ENCODE results near the gene TAP1. TPM values are rescaled to one million over a fixed set of nuclear protein-coding genes. Genes with fewer than 3 reads are reported as not detected.

TAP1 gene
- total RNA-seq, 2 experiments from 2014 or later, result 91.5 to 93.9 TPM

- intact Hi-C loops (cut with DNase I, micrococcal nuclease), result loop anchor here (10.0 kb wide), 2 partner anchors 357 to 1397 kb away; partner anchors contain the start of genes HSD17B8 (in 1 of the 2), RING1 (in 1 of the 2), RXRB (in 1 of the 2) and SLC39A7 (in 1 of the 2)
- peak overlapping the region; percentile 99 for H3K27ac Mint-ChIP-seq
- H3K4me3 Mint-ChIP-seq, result peak overlapping the region; percentile 97
- Histone ChIP-seq H3K27ac (ENCODE audit: low read depth in 1 of 2, low read length in 2 of 2) (peak overlapping the region; percentile 49 to 100), H3K36me3 (ENCODE audit: insufficient read depth, low read length) (peaks cover 76% of the 10 kb centered on the region), H3K9me3 (ENCODE audit: control insufficient read depth in 1 of 2, insufficient read depth in 1 of 2, low read length in 2 of 2) (no peaks in the 10 kb centered on the region), H3K4me3 (ENCODE audit: low read length) (no peak overlapping the region), H3K4me1 (ENCODE audit: insufficient read depth, low read length) (peaks cover 77% of the 10 kb centered on the region), H3K27me3 (ENCODE audit: control insufficient read depth in 1 of 2, insufficient read depth in 2 of 2, low read length in 2 of 2) (no peaks in the 10 kb centered on the region)
- ATAC-seq (ENCODE audit: poor library complexity), result no peak
- peaks cover 93% of the 10 kb centered on the region for H3K4me1 Mint-ChIP-seq (ENCODE audit: low read depth)
- TF ChIP-seq CTCF (IDR thresholded peaks at IDR 0.05), result no peak
- ChIA-PET CTCF (interaction anchor here (1.7 to 4.0 kb wide), 2 partner anchors 9 to 20 kb away, joined by 8 to 19 read pairs; partner anchors contain the start of gene TAP2), POLR2A (interaction anchor here (1.6 to 11.2 kb wide), 2 partner anchors 9 to 10 kb away, joined by 4 to 901 read pairs; partner anchors contain the start of genes PSMB9, TAP1 and TAP2)
- H3K27me3 Mint-ChIP-seq, result no peaks in the 10 kb centered on the region
- H3K36me3 Mint-ChIP-seq (ENCODE audit: low read depth), result peaks cover 99% of the 10 kb centered on the region
- DNase-seq, result no peak
- H3K9me3 Mint-ChIP-seq, result no peaks in the 10 kb centered on the region
Observed at GRCh38 chr6:32847795-32848194, 5.7 kb downstream of the TAP1 start.

- no peaks in the 10 kb centered on the region for H3K27me3 Mint-ChIP-seq
- H3K27ac ChIP-seq (ENCODE audit: low read depth in 1 of 2, low read length in 2 of 2), result peak overlapping the region; percentile 99 to 100
- H3K9me3 ChIP-seq (ENCODE audit: control insufficient read depth in 1 of 2, insufficient read depth in 1 of 2, low read length in 2 of 2), result no peaks in the 10 kb centered on the region
- H3K36me3 ChIP-seq (ENCODE audit: insufficient read depth, low read length), result peaks cover 82% of the 10 kb centered on the region
- H3K4me1 Mint-ChIP-seq (ENCODE audit: low read depth), result peaks cover 93% of the 10 kb centered on the region
- peak overlapping the region; percentile 97 for H3K4me3 Mint-ChIP-seq
- TF ChIP-seq CTCF (IDR thresholded peaks at IDR 0.05), result no peak
- no peak for DNase-seq
- POLR2A ChIA-PET, result interaction anchor here (1.6 to 11.2 kb wide), 5 partner anchors 9 to 124 kb away, joined by 4 to 901 read pairs (median 282); partner anchors contain the start of genes BRD2, PSMB9, TAP1 and TAP2
- H3K27me3 ChIP-seq (ENCODE audit: control insufficient read depth in 1 of 2, insufficient read depth in 2 of 2, low read length in 2 of 2), result no peaks in the 10 kb centered on the region
- peaks cover 79% of the 10 kb centered on the region for H3K4me1 ChIP-seq (ENCODE audit: insufficient read depth, low read length)
- H3K4me3 ChIP-seq (ENCODE audit: low read length), result peak overlapping the region; percentile 94
- no peak for ATAC-seq (ENCODE audit: poor library complexity)
- H3K36me3 Mint-ChIP-seq (ENCODE audit: low read depth), result peaks cover 99% of the 10 kb centered on the region
- intact Hi-C loops (cut with DNase I, micrococcal nuclease), result loop anchor here (10.0 kb wide), 2 partner anchors 358 to 1398 kb away; partner anchors contain the start of genes HSD17B8 (in 1 of the 2), RING1 (in 1 of the 2), RXRB (in 1 of the 2) and SLC39A7 (in 1 of the 2)
- peak overlapping the region; percentile 99 for H3K27ac Mint-ChIP-seq
- H3K9me3 Mint-ChIP-seq, result no peaks in the 10 kb centered on the region
- CTCF ChIA-PET, result interaction anchor here (1.7 to 4.0 kb wide), 3 partner anchors 7 to 21 kb away, joined by 8 to 66 read pairs (median 19); partner anchors contain the start of genes PSMB9, TAP1 and TAP2
Observed at GRCh38 chr6:32847004-32847403, 6.5 kb downstream of the TAP1 start.

GRCh38 chr6:32845384-32845884 is 8.1 kb downstream of the TAP1 start:
- peak overlapping the region; percentile 99 for H3K27ac Mint-ChIP-seq
- H3K4me3 Mint-ChIP-seq, result peak overlapping the region; percentile 97
- H3K4me1 ChIP-seq (ENCODE audit: insufficient read depth, low read length), result peaks cover 78% of the 10 kb centered on the region
- H3K9me3 ChIP-seq (ENCODE audit: control insufficient read depth in 1 of 2, insufficient read depth in 1 of 2, low read length in 2 of 2), result no peaks in the 10 kb centered on the region
- intact Hi-C loops (cut with DNase I, micrococcal nuclease), result loop anchor here (1.0 to 10.0 kb wide), 3 partner anchors 8 to 1399 kb away; partner anchors contain the start of genes HSD17B8 (in 1 of the 2), RING1 (in 1 of the 2), RXRB (in 1 of the 2) and SLC39A7 (in 1 of the 2)
- no peaks in the 10 kb centered on the region for H3K27me3 Mint-ChIP-seq
- POLR2A ChIA-PET, result interaction anchor here (0.7 to 11.2 kb wide), 32 partner anchors 10 to 1416 kb away, joined by 3 to 901 read pairs (median 4); partner anchors contain the start of genes BRD2, FKBPL, GPSM3 and HLA-DMA
- no peaks in the 10 kb centered on the region for H3K9me3 Mint-ChIP-seq
- H3K36me3 ChIP-seq (ENCODE audit: insufficient read depth, low read length), result peaks cover 81% of the 10 kb centered on the region
- peak overlapping the region; percentile 99 to 100 for H3K27ac ChIP-seq (ENCODE audit: low read depth in 1 of 2, low read length in 2 of 2)
- H3K36me3 Mint-ChIP-seq (ENCODE audit: low read depth), result peaks cover 98% of the 10 kb centered on the region
- TF ChIP-seq CTCF (IDR thresholded peaks at IDR 0.05), result no peak
- H3K4me1 Mint-ChIP-seq (ENCODE audit: low read depth), result peaks cover 93% of the 10 kb centered on the region
- no peaks in the 10 kb centered on the region for H3K27me3 ChIP-seq (ENCODE audit: control insufficient read depth in 1 of 2, insufficient read depth in 2 of 2, low read length in 2 of 2)
- DNase-seq, result peak in 11 of 14 experiments; percentile 25 to 74 (median 43)
- peak; percentile 18 for ATAC-seq (ENCODE audit: poor library complexity)
- peak overlapping the region; percentile 94 for H3K4me3 ChIP-seq (ENCODE audit: low read length)
- CTCF ChIA-PET, result interaction anchor here (1.1 to 4.0 kb wide), 5 partner anchors 9 to 139 kb away, joined by 3 to 66 read pairs (median 7); partner anchors contain the start of genes HLA-DMB, PSMB9 and TAP1

Measured in CD4-positive, alpha-beta T cell (primary cell).